ENCODE results near the gene KIAA0232.

KIAA0232 gene

DNA sequence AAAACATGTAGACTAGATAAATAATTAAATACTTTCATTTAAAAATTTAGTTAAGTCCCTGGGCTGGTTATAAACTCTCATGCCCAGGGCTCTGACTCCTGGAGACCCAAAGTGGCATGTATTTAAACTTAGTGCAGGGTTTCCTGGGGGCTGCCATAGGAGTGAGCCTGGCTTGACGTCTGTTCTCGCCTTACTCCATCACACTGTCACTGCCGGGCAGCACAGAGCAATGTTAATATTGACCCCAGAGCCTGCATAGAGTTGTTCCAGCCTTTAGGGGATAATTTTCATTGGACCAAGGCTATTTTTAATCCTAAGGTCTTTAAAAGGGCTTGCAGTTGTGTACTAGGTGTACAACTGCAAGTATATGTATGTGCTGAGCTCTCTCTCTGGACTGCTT is 31.2 kb downstream of the KIAA0232 start:
- TF ChIP-seq TAF1 (IDR thresholded peaks at IDR 0.05; ENCODE audit: low read depth), result no peak
- no peak for TF ChIP-seq RAD21 (IDR thresholded peaks at IDR 0.05; ENCODE audit: low read depth)
- TF ChIP-seq MAX (IDR thresholded peaks at IDR 0.05), result no peak
- no peak for TF ChIP-seq ZBTB7A (IDR thresholded peaks at IDR 0.05; ENCODE audit: low read depth)
- TF ChIP-seq CREB1 (IDR thresholded peaks at IDR 0.05; ENCODE audit: low read depth), result no peak
- no peak for TF ChIP-seq EGR1 (IDR thresholded peaks at IDR 0.05)
- TF ChIP-seq, protein P1, sequence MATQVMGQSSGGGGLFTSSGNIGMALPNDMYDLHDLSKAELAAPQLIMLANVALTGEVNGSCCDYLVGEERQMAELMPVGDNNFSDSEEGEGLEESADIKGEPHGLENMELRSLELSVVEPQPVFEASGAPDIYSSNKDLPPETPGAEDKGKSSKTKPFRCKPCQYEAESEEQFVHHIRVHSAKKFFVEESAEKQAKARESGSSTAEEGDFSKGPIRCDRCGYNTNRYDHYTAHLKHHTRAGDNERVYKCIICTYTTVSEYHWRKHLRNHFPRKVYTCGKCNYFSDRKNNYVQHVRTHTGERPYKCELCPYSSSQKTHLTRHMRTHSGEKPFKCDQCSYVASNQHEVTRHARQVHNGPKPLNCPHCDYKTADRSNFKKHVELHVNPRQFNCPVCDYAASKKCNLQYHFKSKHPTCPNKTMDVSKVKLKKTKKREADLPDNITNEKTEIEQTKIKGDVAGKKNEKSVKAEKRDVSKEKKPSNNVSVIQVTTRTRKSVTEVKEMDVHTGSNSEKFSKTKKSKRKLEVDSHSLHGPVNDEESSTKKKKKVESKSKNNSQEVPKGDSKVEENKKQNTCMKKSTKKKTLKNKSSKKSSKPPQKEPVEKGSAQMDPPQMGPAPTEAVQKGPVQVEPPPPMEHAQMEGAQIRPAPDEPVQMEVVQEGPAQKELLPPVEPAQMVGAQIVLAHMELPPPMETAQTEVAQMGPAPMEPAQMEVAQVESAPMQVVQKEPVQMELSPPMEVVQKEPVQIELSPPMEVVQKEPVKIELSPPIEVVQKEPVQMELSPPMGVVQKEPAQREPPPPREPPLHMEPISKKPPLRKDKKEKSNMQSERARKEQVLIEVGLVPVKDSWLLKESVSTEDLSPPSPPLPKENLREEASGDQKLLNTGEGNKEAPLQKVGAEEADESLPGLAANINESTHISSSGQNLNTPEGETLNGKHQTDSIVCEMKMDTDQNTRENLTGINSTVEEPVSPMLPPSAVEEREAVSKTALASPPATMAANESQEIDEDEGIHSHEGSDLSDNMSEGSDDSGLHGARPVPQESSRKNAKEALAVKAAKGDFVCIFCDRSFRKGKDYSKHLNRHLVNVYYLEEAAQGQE (IDR thresholded peaks at IDR 0.05; ENCODE audit: low read depth), result no peak
- TF ChIP-seq, protein P2, sequence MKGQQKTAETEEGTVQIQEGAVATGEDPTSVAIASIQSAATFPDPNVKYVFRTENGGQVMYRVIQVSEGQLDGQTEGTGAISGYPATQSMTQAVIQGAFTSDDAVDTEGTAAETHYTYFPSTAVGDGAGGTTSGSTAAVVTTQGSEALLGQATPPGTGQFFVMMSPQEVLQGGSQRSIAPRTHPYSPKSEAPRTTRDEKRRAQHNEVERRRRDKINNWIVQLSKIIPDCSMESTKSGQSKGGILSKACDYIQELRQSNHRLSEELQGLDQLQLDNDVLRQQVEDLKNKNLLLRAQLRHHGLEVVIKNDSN (IDR thresholded peaks at IDR 0.05), result no peak
- TF ChIP-seq EP300 (IDR thresholded peaks at IDR 0.05; ENCODE audit: borderline replicate concordance), result no peak
- no peak for TF ChIP-seq FOXM1 (IDR thresholded peaks at IDR 0.05; ENCODE audit: borderline replicate concordance, low read depth)

- TF ChIP-seq EP300 (IDR thresholded peaks at IDR 0.05; ENCODE audit: borderline replicate concordance), result no peak
- TF ChIP-seq FOXM1 (IDR thresholded peaks at IDR 0.05; ENCODE audit: borderline replicate concordance, low read depth), result no peak
- TF ChIP-seq TAF1 (IDR thresholded peaks at IDR 0.05; ENCODE audit: low read depth), result no peak
- TF ChIP-seq MAX (IDR thresholded peaks at IDR 0.05), result no peak
- TF ChIP-seq CREB1 (IDR thresholded peaks at IDR 0.05; ENCODE audit: low read depth), result no peak
- TF ChIP-seq, protein P2 (IDR thresholded peaks at IDR 0.05), result no peak
- no peak for TF ChIP-seq TEAD4 (IDR thresholded peaks at IDR 0.05)
These were observed 32.7 kb downstream of the KIAA0232 start for GRCh38 chr4:6815029-6815836.

DNA sequence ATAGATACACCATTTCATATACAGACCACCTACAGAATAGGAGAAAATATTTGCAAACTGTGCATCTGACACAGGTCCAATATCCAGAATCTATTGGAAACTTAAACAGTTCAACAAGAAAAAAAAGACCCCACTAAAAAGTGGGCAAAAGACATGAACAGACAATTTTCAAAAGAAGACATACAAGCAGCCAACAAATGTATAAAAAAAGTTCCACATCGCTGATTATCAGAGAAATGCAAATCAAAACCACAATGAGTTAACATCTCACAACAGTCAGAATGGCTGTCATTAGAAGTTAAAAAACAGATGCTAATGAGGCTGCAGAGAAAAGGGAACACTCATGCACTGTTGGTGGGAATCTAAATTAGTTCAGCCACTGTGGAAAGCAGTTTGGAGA is 36.8 kb downstream of the KIAA0232 start:
- TF ChIP-seq CEBPB (IDR thresholded peaks at IDR 0.05) (no peak), CREB1 (IDR thresholded peaks at IDR 0.05; ENCODE audit: low read depth) (no peak), TAF1 (IDR thresholded peaks at IDR 0.05; ENCODE audit: low read depth) (no peak), EP300 (IDR thresholded peaks at IDR 0.05; ENCODE audit: borderline replicate concordance) (no peak), EGR1 (IDR thresholded peaks at IDR 0.05) (no peak)

- TF ChIP-seq, protein P2 (IDR thresholded peaks at IDR 0.05), result no peak
- TF ChIP-seq YY1 (IDR thresholded peaks at IDR 0.05; ENCODE audit: low read depth), result no peak
- TF ChIP-seq ZBTB7A (IDR thresholded peaks at IDR 0.05; ENCODE audit: low read depth), result no peak
- no peak for TF ChIP-seq EGR1 (IDR thresholded peaks at IDR 0.05)
- no peak for TF ChIP-seq FOXM1 (IDR thresholded peaks at IDR 0.05; ENCODE audit: borderline replicate concordance, low read depth)
- TF ChIP-seq TAF1 (IDR thresholded peaks at IDR 0.05; ENCODE audit: low read depth), result no peak
- no peak for TF ChIP-seq MAX (IDR thresholded peaks at IDR 0.05)
- TF ChIP-seq CEBPB (IDR thresholded peaks at IDR 0.05), result no peak
- TF ChIP-seq TCF12 (IDR thresholded peaks at IDR 0.05; ENCODE audit: low read depth), result no peak
- no peak for TF ChIP-seq CREB1 (IDR thresholded peaks at IDR 0.05; ENCODE audit: low read depth)
- no peak for TF ChIP-seq NFIC (IDR thresholded peaks at IDR 0.05)
- no peak for TF ChIP-seq TEAD4 (IDR thresholded peaks at IDR 0.05)
These were observed 38.2 kb downstream of the KIAA0232 start for GRCh38 chr4:6820695-6821094.

- TF ChIP-seq TEAD4 (IDR thresholded peaks at IDR 0.05), result no peak
- TF ChIP-seq CEBPB (IDR thresholded peaks at IDR 0.05), result no peak
- TF ChIP-seq EGR1 (IDR thresholded peaks at IDR 0.05), result no peak
- TF ChIP-seq TAF1 (IDR thresholded peaks at IDR 0.05; ENCODE audit: low read depth), result no peak
- no peak for TF ChIP-seq CREB1 (IDR thresholded peaks at IDR 0.05; ENCODE audit: low read depth)
- no peak for TF ChIP-seq EP300 (IDR thresholded peaks at IDR 0.05; ENCODE audit: borderline replicate concordance)
- TF ChIP-seq, protein P2 (IDR thresholded peaks at IDR 0.05), result no peak
- TF ChIP-seq TCF12 (IDR thresholded peaks at IDR 0.05; ENCODE audit: low read depth), result no peak
- TF ChIP-seq MAX (IDR thresholded peaks at IDR 0.05), result no peak
- TF ChIP-seq, protein P1 (IDR thresholded peaks at IDR 0.05; ENCODE audit: low read depth), result no peak
- no peak for TF ChIP-seq NFIC (IDR thresholded peaks at IDR 0.05)
- TF ChIP-seq ZBTB7A (IDR thresholded peaks at IDR 0.05; ENCODE audit: low read depth), result no peak
- TF ChIP-seq FOXM1 (IDR thresholded peaks at IDR 0.05; ENCODE audit: borderline replicate concordance, low read depth), result no peak
- TF ChIP-seq RAD21 (IDR thresholded peaks at IDR 0.05; ENCODE audit: low read depth), result no peak
- TF ChIP-seq YY1 (IDR thresholded peaks at IDR 0.05; ENCODE audit: low read depth), result no peak
These were observed 41.5 kb downstream of the KIAA0232 start for GRCh38 chr4:6824071-6824470.
